ENCODE data around the gene FTO.

The FTO gene

GRCh38 chr16:54140057-54140787, 436.3 kb downstream of the FTO start:
- no peak for DNase-seq

GRCh38 chr16:54140788-54141136, 436.8 kb downstream of the FTO start:
- DNase-seq, result no peak

- DNase-seq, result no peak
Observed at GRCh38 chr16:54142787-54143186, 438.8 kb downstream of the FTO start.

- DNase-seq, result no peak
Observed at GRCh38 chr16:54143410-54143809, 439.5 kb downstream of the FTO start.

GRCh38 chr16:54143934-54144571, 440.1 kb downstream of the FTO start:
- DNase-seq, result no peak

- DNase-seq, result no peak
Observed at GRCh38 chr16:54144572-54144947, 440.6 kb downstream of the FTO start.

GRCh38 chr16:54145881-54146280, 441.9 kb downstream of the FTO start:
- no peak for DNase-seq

GRCh38 chr16:54148974-54149373, 445.0 kb downstream of the FTO start:
- no peak for DNase-seq

- no peak for DNase-seq
Observed at GRCh38 chr16:54150861-54151260, 446.9 kb downstream of the FTO start.

GRCh38 chr16:54152362-54153239, 448.6 kb downstream of the FTO start:
- no peak for DNase-seq

- DNase-seq, result no peak
Observed at GRCh38 chr16:54153240-54153934, 449.4 kb downstream of the FTO start.

- no peak for DNase-seq
Observed at GRCh38 chr16:54156349-54156748, 452.4 kb downstream of the FTO start.

GRCh38 chr16:54158986-54159385, 455.0 kb downstream of the FTO start:
- DNase-seq, result no peak

GRCh38 chr16:54159490-54160080, 455.6 kb downstream of the FTO start:
- no peak for DNase-seq

- no peak for DNase-seq
Observed at GRCh38 chr16:54160252-54160860, 456.4 kb downstream of the FTO start.

GRCh38 chr16:54160939-54161897, 457.3 kb downstream of the FTO start:
- DNase-seq, result no peak

GRCh38 chr16:54163197-54163843, 459.4 kb downstream of the FTO start:
- DNase-seq, result no peak

- DNase-seq, result no peak
Observed at GRCh38 chr16:54164789-54165173, 460.8 kb downstream of the FTO start.

- DNase-seq, result no peak
Observed at GRCh38 chr16:54165174-54165911, 461.4 kb downstream of the FTO start.
